Tibial nerve (tissue), 4 donors: ENCODE results near the gene SAMD9. TPM values are rescaled to one million over a fixed set of nuclear protein-coding genes. Genes with fewer than 3 reads are reported as not detected.
"Not testable (repeated sequence)": the region's sequence is repeated elsewhere in the genome, so short reads cannot be mapped to it uniquely, and the experiment has no call there.

Experiments used
- DNase-seq, 2 donors: peaks; one replicate each; pipeline ENCODE4 v3.0.0-alpha.2; 2019; ENCODE audit warnings: low spot score in 2 of 2
- H3K27ac ChIP-seq, 4 donors: fragments of 200-600 bp; sonication (generic) in 3 of 4; one replicate each; pipeline ENCODE4 v1.5.1; 2017 to 2019; ENCODE audit warnings: mild to moderate bottlenecking in 1 of 4
- H3K27me3 ChIP-seq, 2 donors: fragments of 200-600 bp; sonication (generic) in 1 of 2; one replicate each; pipeline versions ENCODE4 v1.5.1 to v1.6.0; 2017 to 2019
- H3K36me3 ChIP-seq, 3 donors: fragments of 200-600 bp; sonication (generic); one replicate each; pipeline ENCODE4 v1.5.1; 2018 to 2019
- H3K4me1 ChIP-seq, 4 donors: fragments of 200-600 bp; sonication (generic) in 3 of 4; one replicate each; pipeline ENCODE4 v1.5.1; 2017 to 2019
- H3K4me3 ChIP-seq, 4 donors: fragments of 200-600 bp; sonication (generic) in 3 of 4; one replicate each; pipeline ENCODE4 v1.5.1; 2017 to 2019; ENCODE audit warnings: mild to moderate bottlenecking in 1 of 4, moderate library complexity in 1 of 4
- H3K9me3 ChIP-seq, 4 donors: fragments of 200-600 bp; sonication (generic) in 3 of 4; one replicate each; pipeline ENCODE4 v1.5.1; 2017 to 2019
- EP300 ChIP-seq, 2 donors: sonication (generic); formaldehyde crosslinking; IDR thresholded peaks; one replicate each; pipeline ENCODE4 v1.6.1; 2017; ENCODE audit warnings: antibody characterized with exemption in 2 of 2, mild to moderate bottlenecking in 1 of 2
- POLR2A ChIP-seq, 2 donors: fragments of 450-650 bp; IDR thresholded peaks; one replicate each; pipeline ENCODE4 v1.6.1; 2017; ENCODE audit warnings: antibody characterized with exemption in 2 of 2, mild to moderate bottlenecking in 2 of 2, moderate library complexity in 2 of 2
- WGBS, 2 donors: methylation state at CpG; one replicate each; pipeline ENCODE4 v1.1.5; 2018; 5-methylcytosine and 5-hydroxymethylcytosine counted together
- total RNA-seq, 4 donors: library from RNA; depleted of rRNA; stranded (reverse); fragments of >200 nt; gene quantifications; one replicate each; pipeline ENCODE4 v1.1.0, GENCODE V29; 2016
- TF ChIP-seq, protein P1 (sequence below), 5 experiments: fragments of 200-600 bp in 3 of 5; fragments of 450-650 bp in 2 of 5; sonication (generic) in 3 of 5; IDR thresholded peaks; one replicate each; pipeline ENCODE4 v1.5.1; 2016 to 2019; ENCODE audit warnings: antibody characterized with exemption in 5 of 5, mild to moderate bottlenecking in 3 of 5, moderate library complexity in 2 of 5

SAMD9 gene
- total RNA-seq, 4 donors from 2014 or later, result 5.9 to 12.7 (median 7.1) TPM

DNA sequence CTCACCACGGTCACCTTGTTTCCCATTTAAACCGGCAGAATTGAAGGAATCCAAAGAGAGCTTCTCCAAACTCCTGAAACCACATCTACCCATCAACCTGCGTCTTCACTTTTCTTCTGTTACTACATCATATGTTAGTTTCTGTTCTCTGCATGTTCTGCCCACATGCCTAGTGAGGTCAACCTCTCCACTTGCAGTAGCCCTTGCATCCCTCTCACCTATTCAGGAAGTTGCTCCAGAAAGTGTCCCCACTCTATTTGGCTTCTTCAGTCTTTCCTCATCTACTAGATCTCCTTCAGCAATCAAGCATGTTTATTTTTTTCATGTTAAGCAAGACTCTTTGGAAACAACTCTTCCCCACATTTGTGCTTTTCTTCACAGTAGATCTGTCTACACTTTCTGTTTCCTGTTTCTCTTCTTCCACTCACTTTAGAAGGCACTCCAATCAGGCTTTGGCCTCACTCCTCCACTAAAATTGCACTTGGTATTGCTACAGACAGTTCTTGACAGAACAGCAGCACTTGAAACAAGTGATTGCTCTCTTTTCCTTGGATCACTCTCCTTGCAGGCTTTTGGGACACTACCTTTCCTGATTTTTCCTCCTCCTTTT lies 22.9 kb upstream of the SAMD9 start:
- Histone ChIP-seq H3K36me3 (peaks cover 3 to 98% (median 15%) of the 10 kb centered on the region in 3 donors), H3K27ac (no peak overlapping the region), H3K4me1 (peaks cover 0 to 5% (median under 1%) of the 10 kb centered on the region in 4 donors), H3K4me3 (no peak overlapping the region), H3K9me3 (peaks cover 0 to 62% (median 12%) of the 10 kb centered on the region in 4 donors), H3K27me3 (no peaks in the 10 kb centered on the region)
- TF ChIP-seq, protein P1, sequence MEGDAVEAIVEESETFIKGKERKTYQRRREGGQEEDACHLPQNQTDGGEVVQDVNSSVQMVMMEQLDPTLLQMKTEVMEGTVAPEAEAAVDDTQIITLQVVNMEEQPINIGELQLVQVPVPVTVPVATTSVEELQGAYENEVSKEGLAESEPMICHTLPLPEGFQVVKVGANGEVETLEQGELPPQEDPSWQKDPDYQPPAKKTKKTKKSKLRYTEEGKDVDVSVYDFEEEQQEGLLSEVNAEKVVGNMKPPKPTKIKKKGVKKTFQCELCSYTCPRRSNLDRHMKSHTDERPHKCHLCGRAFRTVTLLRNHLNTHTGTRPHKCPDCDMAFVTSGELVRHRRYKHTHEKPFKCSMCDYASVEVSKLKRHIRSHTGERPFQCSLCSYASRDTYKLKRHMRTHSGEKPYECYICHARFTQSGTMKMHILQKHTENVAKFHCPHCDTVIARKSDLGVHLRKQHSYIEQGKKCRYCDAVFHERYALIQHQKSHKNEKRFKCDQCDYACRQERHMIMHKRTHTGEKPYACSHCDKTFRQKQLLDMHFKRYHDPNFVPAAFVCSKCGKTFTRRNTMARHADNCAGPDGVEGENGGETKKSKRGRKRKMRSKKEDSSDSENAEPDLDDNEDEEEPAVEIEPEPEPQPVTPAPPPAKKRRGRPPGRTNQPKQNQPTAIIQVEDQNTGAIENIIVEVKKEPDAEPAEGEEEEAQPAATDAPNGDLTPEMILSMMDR (IDR thresholded peaks at IDR 0.05), result no peak
- TF ChIP-seq EP300 (IDR thresholded peaks at IDR 0.05) (no peak), POLR2A (IDR thresholded peaks at IDR 0.05) (no peak)
- no peak for DNase-seq
- 96% methylated on average over 3 of the region's 3 CpGs for WGBS, 2 donors

DNA sequence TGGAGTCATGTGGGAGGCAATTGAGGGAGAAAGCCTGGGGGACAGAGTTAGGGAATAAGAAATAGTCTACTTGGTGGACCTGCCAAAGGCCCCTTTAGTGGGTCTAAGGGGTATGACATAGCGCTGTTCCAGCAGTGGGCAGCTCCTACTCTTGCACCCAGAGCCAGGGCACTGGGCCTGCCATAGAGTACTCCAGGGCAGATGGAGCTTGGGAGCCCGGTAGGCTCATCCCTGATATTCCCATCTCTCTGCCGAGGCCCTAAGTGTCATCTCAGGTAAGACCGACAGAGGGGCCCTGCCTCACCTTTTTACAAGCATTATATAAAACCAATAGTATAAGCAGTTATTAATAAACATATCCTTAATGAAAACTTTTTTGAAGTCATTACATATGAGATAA lies 20.8 kb upstream of the SAMD9 start:
- no peak for DNase-seq
- 94 to 96% methylated on average over 4 of the region's 4 CpGs for WGBS, 2 donors
- H3K36me3 ChIP-seq, result peaks cover 5 to 95% (median 20%) of the 10 kb centered on the region in 3 donors
- no peaks in the 10 kb centered on the region for H3K4me1 ChIP-seq
- H3K9me3 ChIP-seq, result peaks cover 0 to 83% (median 22%) of the 10 kb centered on the region in 4 donors
- no peak overlapping the region for H3K27ac ChIP-seq
- TF ChIP-seq POLR2A (IDR thresholded peaks at IDR 0.05), result no peak
- H3K27me3 ChIP-seq, result no peaks in the 10 kb centered on the region
- no peak overlapping the region for H3K4me3 ChIP-seq

DNA sequence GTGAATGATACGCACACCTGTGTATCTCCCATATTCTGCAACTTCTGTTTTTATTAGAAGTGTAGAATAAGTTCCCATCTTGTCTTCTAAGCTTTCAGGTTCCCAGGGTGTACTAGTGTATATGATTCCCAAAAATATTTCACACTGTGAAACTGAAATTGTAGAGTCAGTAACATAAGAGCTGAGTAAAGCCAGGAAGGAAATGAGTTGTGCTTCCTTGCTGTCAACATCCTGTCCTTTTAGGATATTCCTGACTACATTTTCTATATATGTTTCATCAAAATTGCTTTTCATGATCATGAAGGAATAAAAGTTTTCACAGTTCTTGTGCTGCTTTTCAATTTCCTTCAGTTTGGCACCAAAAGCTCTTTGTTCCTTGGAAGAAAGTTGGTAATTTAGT lies 15.2 kb upstream of the SAMD9 start:
- Histone ChIP-seq H3K36me3 (peaks cover 5 to 46% (median 6%) of the 10 kb centered on the region in 3 donors), H3K4me3 (no peak overlapping the region), H3K9me3 (peaks cover 0 to 100% (median 31%) of the 10 kb centered on the region in 4 donors), H3K27me3 (no peaks in the 10 kb centered on the region), H3K27ac (no peak overlapping the region), H3K4me1 (no peaks in the 10 kb centered on the region)
- TF ChIP-seq POLR2A (IDR thresholded peaks at IDR 0.05), result no peak
- TF ChIP-seq, protein P1 (IDR thresholded peaks at IDR 0.05), result no peak
- no peak for TF ChIP-seq EP300 (IDR thresholded peaks at IDR 0.05)
- WGBS, 2 donors, result 93 to 94% methylated on average over 1 of the region's 1 CpG
- DNase-seq, result no peak

DNA sequence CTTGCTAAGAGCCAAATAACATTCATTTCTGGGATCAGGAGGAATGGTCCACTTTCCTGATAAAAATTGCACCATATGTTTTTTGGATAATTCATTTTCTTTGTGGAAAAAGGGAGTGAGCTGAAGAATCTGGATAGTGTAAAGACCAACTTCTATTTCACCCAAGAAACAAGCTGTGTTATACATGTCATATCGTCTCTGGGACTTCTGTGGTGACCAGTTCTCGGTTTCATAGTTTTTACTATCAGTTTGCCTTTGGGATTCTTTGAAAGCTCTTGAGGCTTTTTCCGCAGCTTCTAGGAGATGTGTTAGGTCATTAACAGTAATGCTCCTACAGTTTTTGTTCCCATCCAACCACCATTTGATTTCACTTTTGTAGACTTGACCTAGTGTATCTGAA lies 14.4 kb upstream of the SAMD9 start:
- H3K9me3 ChIP-seq, result peaks cover 0 to 100% (median 34%) of the 10 kb centered on the region in 4 donors
- H3K27me3 ChIP-seq, result no peaks in the 10 kb centered on the region
- H3K4me3 ChIP-seq, result no peak overlapping the region
- no peak for TF ChIP-seq EP300 (IDR thresholded peaks at IDR 0.05)
- TF ChIP-seq POLR2A (IDR thresholded peaks at IDR 0.05), result no peak
- TF ChIP-seq, protein P1 (IDR thresholded peaks at IDR 0.05), result no peak
- no peaks in the 10 kb centered on the region for H3K4me1 ChIP-seq
- H3K36me3 ChIP-seq, result peaks cover 5 to 38% (median 6%) of the 10 kb centered on the region in 3 donors
- 91 to 93% methylated on average over 3 of the region's 3 CpGs for WGBS, 2 donors
- DNase-seq, result no peak
- no peak overlapping the region for H3K27ac ChIP-seq

DNA sequence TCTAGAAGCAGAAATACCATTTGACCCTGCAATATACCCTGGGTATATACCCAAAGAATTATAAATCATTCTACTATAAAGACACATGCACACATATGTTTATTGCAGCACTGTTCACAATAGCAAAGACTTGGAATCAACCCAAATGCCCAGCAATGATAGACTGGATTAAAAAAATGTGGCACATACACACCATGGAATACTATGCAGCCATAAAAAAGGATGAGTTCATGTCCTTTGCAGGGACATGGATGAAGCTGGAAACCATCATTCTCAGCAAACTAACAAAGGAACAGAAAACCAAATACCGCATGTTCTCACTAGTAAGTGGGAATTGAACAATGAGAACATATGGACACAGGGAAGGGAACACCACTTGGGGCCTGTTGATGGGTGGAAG lies 9.2 kb upstream of the SAMD9 start:
- H3K4me1 ChIP-seq, H3K4me3 ChIP-seq, DNase-seq, H3K27ac ChIP-seq, H3K36me3 ChIP-seq, H3K27me3 ChIP-seq: not testable (repeated sequence)
- WGBS, 2 donors, result 95 to 97% methylated on average over 1 of the region's 1 CpG
- peaks cover 0 to 68% (median 13%) of the 10 kb centered on the region in 4 donors for H3K9me3 ChIP-seq

DNA sequence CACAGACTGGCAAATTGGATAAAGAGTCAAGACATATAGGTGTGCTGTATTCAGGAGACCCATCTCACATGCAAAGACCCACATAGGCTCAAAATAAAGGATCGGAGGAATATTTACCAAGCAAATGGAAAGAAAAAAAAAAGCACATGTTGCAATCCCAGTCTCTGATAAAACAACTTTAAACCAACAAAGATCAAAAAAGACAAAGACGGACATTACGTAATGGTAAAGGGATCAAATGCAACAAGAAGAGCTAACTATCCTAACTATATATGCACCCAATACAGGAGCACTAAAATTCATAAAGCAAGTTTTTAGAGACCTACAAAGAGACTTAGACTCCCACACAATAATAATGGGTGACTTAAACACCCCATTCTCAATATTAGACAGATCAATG lies 5.8 kb upstream of the SAMD9 start:
- not testable (repeated sequence) for H3K27ac ChIP-seq, H3K4me3 ChIP-seq, H3K27me3 ChIP-seq, H3K4me1 ChIP-seq, DNase-seq
- WGBS, 2 donors, result 82 to 93% methylated on average over 3 of the region's 3 CpGs
- peaks cover 0 to 14% (median 0%) of the 10 kb centered on the region in 3 donors for H3K36me3 ChIP-seq
- peaks cover 0 to 51% (median 4%) of the 10 kb centered on the region in 4 donors for H3K9me3 ChIP-seq
